Pons (tissue), 1 donor: ENCODE measurements around the gene PRICKLE2.

Experiments
- DNase-seq: peaks from one replicate; pipeline ENCODE4 v3.0.0-alpha.2; 2016; ENCODE audit warnings: low spot score

Gene PRICKLE2

DNA sequence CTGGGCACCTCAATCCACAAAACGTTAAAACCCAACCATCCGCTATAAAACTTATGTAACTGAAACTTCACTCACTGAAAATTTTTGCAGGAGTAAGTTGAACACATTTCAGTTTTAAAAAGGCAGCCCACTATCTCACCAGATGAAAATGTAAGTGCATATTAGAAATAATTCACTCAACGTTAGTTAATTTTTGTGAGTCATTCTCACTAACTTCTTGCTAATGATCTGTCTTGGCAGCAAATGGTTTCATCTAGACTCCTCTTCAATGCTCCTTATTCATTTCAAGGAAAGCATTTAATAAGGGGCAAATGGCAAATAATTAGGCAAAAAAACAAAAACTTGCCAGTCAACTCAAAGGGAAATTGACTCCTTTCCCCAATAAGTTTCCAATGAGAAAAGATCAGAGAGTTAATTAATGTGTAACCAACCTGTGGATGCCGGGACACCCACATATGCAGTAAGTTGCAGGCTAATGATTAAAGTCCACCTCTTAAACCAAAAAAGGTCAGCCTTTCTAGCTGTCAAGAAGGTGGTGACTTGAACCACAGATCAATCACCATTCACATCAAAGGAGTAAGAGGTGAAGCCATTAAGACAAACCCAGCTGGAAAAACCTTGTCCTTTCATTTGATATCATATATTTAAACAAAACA is 22.9 kb upstream of the PRICKLE2 start:
- no peak for DNase-seq

DNA sequence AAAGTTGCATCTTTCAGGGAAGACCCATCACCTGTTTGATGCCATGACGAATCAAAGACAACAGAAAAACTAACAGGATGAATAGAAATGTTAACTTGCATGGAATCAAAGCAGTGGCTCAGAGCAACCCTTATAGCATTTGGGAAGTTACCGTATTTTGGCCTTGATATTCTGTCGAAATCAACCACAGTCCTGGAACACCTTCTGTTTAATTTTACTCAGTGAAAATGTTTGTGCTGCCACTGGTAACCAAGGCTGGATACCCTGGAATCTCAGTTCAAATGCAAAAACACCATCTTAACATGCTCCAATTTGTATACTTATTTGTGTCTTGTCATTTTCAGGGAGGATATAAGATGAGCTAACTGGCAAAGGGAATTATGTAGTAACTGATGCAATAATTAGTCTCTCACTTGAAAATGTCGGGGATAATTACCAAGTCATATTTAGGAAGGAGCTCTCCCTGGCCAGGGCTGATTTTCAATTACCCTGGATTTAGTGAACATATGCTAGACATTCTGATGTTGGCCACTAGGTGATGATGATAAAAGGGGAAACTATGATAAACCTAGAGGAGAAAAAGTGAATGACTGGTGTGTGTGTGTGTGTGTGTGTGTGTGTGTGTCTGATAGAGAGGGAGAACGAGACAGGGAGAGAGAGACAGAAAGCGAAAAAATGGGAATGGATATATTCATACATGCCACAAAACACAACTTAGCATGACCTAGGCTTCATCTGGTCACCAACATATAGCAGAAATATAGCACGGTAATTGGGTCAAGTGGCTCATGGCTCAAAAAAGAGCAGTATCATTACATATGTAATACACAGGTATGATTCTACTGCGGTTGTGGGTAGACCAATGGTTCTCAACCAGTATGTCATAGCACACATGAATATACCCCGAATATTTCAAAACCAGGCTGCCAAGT is 19.0 kb upstream of the PRICKLE2 start:
- DNase-seq: no peak

DNA sequence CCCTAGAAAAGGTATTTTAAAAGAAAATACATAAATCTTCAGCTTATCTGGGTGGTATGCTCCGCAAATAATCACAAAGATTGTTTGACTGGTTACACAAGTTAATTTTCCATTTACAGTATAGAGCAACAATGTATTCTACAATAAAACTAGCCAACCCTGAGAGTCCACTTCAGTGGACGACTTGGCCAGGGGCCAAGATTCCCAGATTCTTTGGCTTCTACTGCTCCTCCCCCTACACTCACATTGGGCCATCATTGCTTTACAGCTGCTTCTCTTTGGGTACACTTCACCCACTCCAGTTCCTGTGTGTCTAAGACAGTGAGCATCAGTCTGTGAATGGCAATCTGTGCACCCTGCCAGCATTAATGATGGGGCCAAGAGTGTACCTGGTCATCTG is 17.2 kb upstream of the PRICKLE2 start:
- DNase-seq: no peak

DNA sequence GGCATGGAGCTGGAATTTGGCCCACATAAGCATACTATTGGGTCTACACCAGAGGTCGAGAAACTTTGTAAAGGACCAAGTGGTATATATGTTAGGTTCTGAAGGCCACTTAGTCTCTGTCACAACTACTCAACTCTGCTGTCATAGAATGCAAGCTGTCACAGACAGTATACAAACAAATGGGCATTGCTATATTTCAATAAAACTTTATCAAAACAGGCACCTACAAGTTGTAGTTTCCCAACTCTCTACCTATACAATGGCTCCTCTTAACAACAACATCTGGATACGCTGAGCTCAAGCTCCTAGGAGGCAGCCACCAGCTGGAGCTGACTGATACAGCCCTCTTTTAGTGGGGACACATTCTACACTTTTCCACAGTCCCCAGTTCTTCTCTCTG is 15.7 kb upstream of the PRICKLE2 start:
- no peak for DNase-seq

DNA sequence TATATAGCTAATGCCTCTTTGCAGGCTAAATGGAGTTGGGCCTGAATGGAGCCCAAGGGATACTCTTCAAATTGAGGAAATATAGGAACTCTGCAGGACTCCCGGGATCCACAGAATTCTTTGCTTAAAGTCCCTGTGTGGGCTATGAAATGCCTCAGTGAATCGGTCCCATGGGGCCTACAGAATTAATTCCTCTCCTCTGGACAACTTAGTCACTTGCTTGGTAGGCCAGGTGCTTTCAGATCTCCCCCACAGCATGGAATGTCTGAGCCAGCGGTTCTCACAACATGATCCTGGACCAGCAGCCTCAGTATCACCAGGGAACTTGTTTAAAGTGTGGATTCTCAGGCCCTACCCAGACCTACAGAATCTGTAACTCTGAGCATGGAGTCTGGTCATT is 15.1 kb upstream of the PRICKLE2 start:
- no peak for DNase-seq

DNA sequence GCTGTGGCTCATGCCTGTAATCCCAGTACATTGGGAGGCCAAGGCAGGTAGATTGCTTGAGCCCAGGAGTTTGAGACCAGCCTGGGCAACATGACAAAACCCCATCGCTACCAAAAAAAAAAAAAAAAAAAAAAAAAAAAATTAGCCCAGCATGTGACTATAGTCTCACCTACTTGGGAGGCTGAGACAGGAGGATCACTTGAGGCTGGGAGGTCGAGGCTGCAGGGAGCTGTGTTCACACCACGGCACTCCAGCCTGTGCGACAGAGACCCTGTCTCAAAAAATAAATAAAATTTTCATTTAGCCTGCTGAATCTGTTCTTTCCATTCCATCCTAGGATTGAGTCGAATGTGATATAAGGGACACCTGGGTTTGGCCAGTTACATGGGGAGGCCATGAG is 14.6 kb upstream of the PRICKLE2 start:
- no peak for DNase-seq

DNA sequence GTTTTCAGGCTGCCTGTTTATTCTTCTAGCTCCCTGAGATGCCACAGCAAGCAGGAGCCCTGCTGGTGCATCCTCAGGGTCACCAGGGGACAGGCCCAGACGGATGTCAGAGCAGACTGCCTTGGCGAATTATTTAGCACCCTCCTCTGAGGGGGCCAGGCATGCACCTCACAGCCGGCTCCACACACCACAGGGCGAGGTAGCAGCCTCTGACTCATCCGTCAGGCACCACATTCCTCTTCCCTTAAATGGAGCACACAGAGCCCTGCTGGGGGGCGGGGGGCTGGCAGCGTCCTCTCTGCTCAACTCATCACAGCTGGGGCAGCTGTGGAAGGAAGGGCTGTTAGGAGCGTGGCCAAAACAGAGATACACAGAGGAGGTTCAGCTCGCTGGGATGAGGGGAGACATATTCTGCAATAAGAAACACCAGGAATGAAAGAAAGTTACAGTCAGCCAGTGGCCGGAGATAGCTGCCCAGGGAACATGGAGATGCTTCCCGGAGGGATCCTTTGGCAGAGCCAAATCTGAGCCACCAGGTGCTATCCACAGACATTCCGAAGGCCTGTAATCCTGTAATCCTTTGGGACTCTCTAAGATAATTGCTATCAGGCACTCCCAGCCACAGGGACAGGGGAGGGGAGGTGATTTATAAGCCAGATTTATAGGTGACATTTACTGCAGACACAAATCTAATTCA is 13.9 kb upstream of the PRICKLE2 start:
- DNase-seq: no peak

DNA sequence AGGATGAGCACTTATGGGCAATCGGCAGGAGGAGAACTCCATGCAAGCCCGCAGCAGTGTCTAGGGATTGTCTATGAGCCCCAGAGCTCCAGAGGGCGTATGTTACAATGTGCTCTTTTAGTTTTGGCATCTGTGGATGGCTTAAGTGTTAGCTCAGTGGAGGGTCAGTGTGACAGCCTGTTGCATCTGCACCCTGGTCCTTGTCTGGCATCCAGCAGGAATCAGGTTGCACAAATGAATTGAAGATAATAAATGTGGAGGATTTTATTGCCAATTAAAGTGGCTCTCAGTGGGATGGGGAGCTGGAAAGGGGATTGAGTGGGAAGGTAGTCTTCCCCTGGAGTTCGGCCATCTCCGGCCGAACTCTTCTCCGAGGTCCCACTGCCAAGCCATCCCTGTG is 11.8 kb upstream of the PRICKLE2 start:
- DNase-seq: no peak

DNA sequence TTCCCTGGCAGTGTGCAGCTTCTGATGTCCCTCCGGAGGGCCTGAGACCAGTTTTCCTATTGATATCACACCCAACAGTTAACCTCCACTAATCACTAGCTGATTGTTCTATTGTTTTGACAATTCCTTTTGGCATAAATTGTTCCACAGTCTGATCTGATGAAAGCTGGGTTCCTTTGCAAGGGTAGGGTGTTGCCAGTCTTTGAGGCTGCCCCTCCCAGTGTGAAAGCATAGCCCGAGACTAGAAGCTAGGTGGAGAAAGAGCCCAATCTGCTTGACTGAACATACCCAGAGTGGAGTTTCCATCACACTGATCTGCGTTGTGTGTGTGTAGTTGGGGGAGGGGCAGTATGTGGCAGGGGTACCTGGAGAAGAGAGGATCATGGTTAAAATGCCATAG is 10.3 kb upstream of the PRICKLE2 start:
- no peak for DNase-seq

DNA sequence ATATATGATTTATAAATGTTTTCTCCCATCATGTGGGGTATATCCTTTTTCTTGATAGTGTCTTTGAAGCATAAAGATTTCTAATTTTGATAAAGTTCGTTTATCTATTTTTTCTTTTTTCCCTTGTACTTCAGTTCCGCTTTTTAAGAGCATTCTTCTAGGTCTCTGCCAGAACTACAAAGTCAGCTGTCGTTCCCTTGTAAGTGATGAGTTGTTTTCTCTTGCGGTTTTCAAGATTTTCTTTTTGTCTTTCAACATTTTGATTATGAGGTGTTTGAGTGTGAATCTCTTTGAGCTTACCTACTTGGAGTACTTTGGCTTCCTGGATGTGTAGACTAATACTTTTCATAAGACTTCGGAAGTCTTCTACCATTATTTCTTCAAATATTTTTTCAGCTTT is 9.3 kb upstream of the PRICKLE2 start:
- no peak for DNase-seq

DNA sequence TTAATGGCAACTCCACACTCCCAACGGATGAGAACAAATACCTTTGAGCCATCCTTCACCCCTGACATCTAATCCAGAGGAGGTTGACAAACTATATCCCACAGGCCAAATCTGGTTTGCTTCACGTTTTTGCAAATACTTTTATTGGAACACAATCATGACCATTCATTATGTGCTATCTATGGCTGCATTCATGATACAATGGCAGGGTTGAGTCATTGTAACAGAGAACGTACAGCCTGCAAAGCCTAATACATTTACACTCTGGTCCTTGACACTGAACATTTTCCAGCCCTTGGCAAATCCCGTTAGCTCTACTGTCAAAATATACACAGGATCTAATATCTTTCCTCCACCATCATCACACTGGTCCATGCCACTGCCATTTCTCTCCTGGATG is 7.6 kb upstream of the PRICKLE2 start:
- no peak for DNase-seq

DNA sequence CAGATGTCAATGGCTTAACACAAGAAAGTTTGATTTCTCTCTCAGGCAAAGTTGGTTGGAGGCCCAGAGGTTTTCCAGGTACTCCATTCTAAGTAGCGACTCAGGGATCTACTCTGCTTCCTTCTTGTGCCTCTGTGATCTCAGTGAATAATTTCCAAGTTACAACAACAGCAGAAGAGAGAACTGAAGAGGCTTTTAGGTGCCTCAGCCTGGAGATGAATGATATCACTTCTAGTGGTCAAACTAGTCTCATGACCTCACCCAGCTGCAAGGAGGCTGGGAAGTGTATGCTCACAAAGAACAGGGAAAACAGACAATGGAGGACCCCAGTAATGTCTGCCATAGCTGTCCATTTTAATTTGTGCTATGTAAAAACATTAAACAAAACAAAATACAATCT is 4.6 kb upstream of the PRICKLE2 start:
- no peak for DNase-seq

DNA sequence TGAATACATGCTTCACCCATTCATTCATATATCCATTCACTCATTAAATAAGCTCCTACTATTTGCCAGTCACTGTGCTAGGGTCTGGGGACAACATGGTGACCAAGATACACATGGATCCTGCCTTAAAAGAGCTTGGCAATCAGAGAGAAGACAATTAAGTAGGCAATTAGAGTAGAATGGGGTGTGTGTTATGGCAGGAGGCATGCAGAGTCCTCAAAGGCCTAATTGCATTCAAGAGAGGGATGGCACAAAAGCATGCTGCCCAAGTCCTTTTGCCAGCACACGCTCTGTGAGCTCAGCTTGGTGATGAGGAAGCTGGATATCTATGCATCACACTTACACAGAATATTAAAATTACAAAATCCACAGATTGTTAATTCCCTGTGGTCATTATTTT is 2.8 kb upstream of the PRICKLE2 start:
- DNase-seq: no peak

DNA sequence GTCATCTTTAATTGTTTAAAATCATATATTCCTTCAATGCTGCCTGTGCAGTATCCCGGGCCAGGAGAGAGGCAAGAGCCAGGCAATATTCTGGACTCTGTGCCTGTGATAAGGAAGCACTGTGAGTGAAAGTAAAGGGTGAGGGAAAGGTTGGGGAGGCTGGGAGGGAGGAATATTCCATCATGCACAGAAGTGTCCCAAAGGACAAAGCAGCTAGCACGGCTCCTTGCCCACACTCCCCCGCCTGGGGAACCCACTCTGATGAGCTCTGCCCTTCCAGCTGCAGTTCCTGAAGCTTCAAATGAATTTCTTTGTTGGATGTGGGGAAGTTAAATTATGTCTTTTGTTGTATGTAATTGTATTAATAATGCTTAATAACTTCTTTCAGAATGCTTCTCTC is 1.5 kb upstream of the PRICKLE2 start:
- no peak for DNase-seq

DNA sequence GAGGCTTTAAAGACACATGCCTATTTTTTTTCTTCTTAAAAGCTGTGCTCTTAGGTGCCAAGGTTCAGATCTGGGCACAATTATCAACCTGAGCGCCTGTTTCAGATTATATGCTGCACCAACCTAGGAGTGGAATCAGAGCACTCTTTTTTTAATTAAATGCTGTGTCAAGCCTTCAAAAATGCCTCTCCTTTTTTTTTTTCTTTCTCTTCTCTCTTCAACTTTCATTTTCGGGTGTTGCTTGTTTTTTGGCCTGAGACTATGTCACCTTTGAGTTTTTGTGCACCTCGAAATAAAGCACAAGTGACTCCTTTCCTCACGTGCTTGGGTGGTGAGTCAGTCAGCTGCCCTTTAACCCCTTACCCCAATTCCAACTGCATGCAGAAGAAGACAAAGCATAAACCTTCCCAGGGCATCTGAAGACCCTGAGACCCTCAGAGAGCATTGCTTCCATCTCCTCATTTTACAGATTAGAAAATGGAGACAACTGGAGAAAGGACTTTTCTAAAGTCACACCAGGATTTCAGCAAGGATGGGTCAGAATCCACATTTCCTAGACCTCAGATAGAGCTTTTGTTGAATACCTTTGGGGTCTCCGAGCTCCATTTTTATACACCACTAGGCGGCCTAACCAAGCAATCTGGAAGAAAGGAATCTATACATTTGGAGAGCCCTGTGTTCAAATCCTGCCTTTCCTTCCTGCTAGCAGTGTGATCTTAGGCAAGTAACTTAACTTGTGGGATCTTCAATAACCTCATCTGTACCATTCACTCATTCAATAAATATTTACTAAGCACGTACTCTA is 631 bp upstream of the PRICKLE2 start:
- no peak for DNase-seq

DNA sequence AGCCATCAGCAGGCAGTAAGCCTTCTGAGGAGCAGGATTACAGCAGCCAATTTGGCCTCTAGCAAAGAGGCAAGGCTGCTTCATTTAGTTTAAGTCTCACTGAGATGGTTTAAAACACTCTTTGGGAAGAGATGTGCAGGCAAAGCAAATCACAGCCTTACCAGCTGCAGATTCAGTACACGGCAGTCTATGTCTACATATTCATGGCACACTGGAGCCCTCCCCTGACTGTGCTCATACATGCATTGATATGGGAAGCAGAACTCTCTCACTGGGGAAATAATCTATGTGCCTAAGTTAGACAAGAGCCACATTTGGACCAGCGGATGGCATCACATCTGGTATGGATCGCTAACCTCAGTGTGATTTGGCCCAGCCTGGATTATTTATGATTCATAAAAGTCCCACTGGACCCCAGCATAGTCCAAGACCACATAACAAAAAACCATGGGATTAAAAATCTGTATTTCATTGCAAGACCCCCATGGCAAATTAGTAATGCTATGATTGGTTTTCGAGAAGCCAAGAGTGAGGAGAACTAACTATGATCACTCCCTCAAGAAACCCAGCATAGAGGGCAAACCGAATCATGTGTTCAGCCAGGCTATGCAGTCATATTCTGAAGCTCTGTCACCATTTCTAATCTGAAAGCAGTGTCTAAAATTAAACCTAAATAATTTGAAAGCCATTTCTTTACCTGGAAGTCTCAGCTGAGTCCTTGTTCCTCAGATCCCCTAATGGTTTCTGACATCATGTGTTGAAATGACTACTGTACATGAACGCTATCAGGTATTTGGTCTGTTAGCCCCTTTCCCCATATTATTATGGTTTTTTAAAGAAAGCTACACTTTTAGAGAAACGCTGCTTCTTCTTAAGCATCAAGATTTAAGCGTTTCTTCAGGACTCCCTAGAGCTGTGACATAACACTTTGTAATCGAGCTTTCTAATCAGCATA is 1.2 kb downstream of the PRICKLE2 start:
- DNase-seq: peak; percentile 61

DNA sequence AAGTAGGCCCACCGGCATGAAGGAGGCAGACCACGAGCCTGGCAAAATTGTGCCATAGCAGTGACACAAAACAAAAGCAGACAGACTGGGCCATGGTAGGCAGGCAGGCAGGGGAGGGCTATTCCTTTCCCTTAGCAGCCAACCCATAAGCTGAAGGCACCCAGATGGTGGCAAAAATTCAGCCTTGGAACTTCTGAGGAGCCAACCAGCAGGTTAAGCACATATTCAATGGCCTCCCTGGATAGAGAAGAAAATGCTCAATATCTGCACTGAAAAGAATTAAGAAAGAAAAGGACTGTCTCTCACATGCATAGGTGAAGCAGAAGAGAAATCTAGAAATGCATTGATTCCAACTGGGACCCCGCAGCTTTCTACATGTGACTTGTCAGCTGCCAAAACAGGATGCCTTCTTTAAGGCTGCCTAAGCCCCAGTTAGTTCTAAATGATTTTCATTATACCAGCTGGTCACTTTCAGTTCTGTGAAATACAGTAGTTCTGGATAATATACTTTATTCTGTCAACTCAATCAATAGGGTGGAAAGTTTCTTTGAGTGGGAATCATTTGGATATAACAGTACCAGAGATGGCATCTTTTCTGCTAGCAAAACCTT is 2.7 kb downstream of the PRICKLE2 start:
- DNase-seq: no peak

DNA sequence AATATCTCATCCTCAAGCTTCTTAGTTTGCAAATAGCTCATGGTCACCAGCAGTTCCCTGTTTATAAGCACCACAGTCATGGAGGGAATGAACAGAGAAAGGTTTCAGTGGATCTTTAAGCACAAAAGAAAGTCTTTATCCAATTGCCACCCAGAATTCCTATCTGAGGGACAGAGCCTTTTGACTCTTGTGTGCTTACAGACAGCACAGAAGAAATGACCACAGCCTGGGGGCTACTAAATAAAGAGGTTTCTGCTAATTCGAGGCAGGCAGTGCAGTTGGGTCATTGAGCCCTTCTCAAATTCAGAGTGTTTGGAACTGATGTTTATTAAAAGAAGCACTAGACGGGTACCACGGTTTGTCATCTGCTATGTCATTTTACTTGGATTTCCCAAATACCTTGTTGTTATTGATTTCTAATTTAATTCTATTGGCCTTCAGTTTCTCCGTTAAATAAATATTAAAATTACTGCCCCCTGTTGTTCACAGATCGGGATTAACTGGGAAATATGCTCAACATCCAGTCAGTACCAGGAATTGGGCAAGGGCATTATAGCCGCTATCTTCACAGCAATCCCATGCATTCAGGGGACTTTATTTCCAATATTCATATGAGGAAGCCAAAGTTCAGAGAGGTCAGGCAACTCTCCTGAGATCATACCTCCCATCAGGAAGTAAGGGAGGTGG is 3.6 kb downstream of the PRICKLE2 start:
- DNase-seq: peak; percentile 38

DNA sequence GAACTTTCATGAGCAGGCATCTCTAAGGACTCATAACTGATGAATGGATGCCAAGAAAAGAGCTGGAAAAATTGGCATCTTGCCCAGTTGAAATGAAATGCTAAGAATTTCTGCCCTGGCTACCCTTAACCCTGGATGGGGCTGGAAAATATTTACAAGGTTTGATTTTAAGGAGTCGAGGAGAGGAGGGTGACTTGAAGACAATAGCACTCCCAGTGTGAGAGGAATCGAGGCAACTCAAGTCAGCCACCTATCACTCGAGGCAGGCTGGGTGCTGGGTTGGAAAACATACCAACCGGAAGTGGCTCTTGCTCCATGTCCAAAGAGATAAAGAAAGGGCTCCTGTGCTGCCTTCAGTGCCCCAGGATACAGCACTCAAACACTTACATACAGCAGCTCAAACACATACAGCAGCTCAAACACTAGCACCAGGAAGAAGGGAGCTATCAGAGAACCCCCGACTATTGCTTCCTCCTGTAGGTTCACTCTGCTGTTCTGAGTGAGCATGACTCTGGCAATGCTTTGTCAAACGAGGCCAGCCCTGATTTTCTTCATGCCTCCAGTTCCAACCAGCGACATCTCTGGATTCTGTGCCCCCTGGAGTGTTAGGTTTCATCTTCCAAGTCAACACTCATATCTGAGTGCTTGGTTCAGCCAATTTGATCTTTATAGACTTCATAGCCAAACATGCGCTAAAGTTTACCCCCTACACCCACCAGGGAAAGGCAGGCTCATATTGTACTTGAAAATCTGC is 4.9 kb downstream of the PRICKLE2 start:
- DNase-seq: no peak
